ENCODE results near the gene WDFY4.

DNA sequence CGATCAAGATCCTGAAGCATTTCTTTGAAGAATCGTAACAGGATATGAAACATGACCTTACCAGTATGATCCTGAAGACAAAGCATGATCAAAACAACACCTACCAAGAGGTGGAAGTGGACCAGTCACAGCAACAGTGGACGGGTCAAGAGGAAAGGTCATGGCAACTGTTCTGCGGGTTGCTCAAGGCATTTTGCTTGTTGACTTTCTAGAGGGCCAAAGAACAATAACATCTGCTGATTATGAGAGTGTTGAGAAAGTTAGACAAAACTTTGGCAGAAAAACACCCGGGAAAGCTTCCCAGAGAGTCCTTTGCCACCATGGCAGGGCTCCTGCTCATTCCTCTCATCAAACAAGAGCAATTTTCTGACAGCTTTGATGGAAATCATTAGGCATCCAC, 320.6 kb downstream of the WDFY4 start:
- TF ChIP-seq TAF1 (IDR thresholded peaks at IDR 0.05; ENCODE audit: borderline replicate concordance, insufficient read depth, low read length) (no peak), POLR2AphosphoS5 (IDR thresholded peaks at IDR 0.05; ENCODE audit: low read depth, low read length) (no peak), SIN3A (IDR thresholded peaks at IDR 0.05; ENCODE audit: borderline replicate concordance, insufficient read depth, low read length) (no peak), FOXP2 (optimal IDR thresholded peaks at IDR 0.05; ENCODE audit: borderline replicate concordance, extremely low read depth, extremely low read length, insufficient read depth) (no peak)
- TF ChIP-seq, protein P1, sequence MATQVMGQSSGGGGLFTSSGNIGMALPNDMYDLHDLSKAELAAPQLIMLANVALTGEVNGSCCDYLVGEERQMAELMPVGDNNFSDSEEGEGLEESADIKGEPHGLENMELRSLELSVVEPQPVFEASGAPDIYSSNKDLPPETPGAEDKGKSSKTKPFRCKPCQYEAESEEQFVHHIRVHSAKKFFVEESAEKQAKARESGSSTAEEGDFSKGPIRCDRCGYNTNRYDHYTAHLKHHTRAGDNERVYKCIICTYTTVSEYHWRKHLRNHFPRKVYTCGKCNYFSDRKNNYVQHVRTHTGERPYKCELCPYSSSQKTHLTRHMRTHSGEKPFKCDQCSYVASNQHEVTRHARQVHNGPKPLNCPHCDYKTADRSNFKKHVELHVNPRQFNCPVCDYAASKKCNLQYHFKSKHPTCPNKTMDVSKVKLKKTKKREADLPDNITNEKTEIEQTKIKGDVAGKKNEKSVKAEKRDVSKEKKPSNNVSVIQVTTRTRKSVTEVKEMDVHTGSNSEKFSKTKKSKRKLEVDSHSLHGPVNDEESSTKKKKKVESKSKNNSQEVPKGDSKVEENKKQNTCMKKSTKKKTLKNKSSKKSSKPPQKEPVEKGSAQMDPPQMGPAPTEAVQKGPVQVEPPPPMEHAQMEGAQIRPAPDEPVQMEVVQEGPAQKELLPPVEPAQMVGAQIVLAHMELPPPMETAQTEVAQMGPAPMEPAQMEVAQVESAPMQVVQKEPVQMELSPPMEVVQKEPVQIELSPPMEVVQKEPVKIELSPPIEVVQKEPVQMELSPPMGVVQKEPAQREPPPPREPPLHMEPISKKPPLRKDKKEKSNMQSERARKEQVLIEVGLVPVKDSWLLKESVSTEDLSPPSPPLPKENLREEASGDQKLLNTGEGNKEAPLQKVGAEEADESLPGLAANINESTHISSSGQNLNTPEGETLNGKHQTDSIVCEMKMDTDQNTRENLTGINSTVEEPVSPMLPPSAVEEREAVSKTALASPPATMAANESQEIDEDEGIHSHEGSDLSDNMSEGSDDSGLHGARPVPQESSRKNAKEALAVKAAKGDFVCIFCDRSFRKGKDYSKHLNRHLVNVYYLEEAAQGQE (IDR thresholded peaks at IDR 0.05; ENCODE audit: insufficient read depth in 1 of 2, low read depth in 2 of 2, low read length in 2 of 2): no peak
